ENCODE measurements around the gene CDC42SE2.
"Not testable (repeated sequence)": the region's sequence is repeated elsewhere in the genome, so short reads cannot be mapped to it uniquely, and the experiment has no call there.

The CDC42SE2 gene

GRCh38 chr5:131337240-131338050, 73.6 kb downstream of the CDC42SE2 start:
- H3K9me3 ChIP-seq (ENCODE audit: control insufficient read depth, low read length); H3K4me2 ChIP-seq (ENCODE audit: low read length); H3K27me3 ChIP-seq (ENCODE audit: control insufficient read depth, insufficient read depth, low read length); H3K9ac ChIP-seq; H3K36me3 ChIP-seq (ENCODE audit: control insufficient read depth, insufficient read depth, low read length); H3K4me1 ChIP-seq; H3K27ac ChIP-seq; H3K4me3 ChIP-seq (ENCODE audit: low read depth, low read length); H2AFZ ChIP-seq: not testable (repeated sequence)
- H3K79me2 ChIP-seq: peaks cover 20% of the 10 kb centered on the region

- Histone ChIP-seq H3K27ac (no peak overlapping the region), H3K27me3 (ENCODE audit: control insufficient read depth, insufficient read depth, low read length) (no peaks in the 10 kb centered on the region), H3K79me2 (peaks cover 18% of the 10 kb centered on the region), H3K4me1 (no peaks in the 10 kb centered on the region), H3K36me3 (ENCODE audit: control insufficient read depth, insufficient read depth, low read length) (no peaks in the 10 kb centered on the region), H2AFZ (no peak overlapping the region), H3K9me3 (ENCODE audit: control insufficient read depth, low read length) (no peaks in the 10 kb centered on the region), H3K4me3 (ENCODE audit: low read depth, low read length) (no peak overlapping the region), H3K9ac (no peak overlapping the region), H3K4me2 (ENCODE audit: low read length) (no peak overlapping the region)
- no peak for TF ChIP-seq CTCF (IDR thresholded peaks at IDR 0.05)
Measured at GRCh38 chr5:131338051-131338453, 74.2 kb downstream of the CDC42SE2 start.

- not testable (repeated sequence) for H3K9me3 ChIP-seq (ENCODE audit: control insufficient read depth, low read length)
Measured at GRCh38 chr5:131344288-131344687, 80.4 kb downstream of the CDC42SE2 start.

GRCh38 chr5:131346204-131346603, 82.4 kb downstream of the CDC42SE2 start:
- not testable (repeated sequence) for H3K4me1 ChIP-seq; H3K4me3 ChIP-seq (ENCODE audit: low read depth, low read length); H3K9me3 ChIP-seq (ENCODE audit: control insufficient read depth, low read length); H3K27me3 ChIP-seq (ENCODE audit: control insufficient read depth, insufficient read depth, low read length); H3K9ac ChIP-seq; H3K27ac ChIP-seq; H3K79me2 ChIP-seq; H2AFZ ChIP-seq; H3K4me2 ChIP-seq (ENCODE audit: low read length); H3K36me3 ChIP-seq (ENCODE audit: control insufficient read depth, insufficient read depth, low read length)

More at GRCh38 chr5:131344288-131344687, 80.4 kb downstream of the CDC42SE2 start:
- not testable (repeated sequence) for H3K9ac ChIP-seq; H3K27ac ChIP-seq; H3K4me1 ChIP-seq; H3K27me3 ChIP-seq (ENCODE audit: control insufficient read depth, insufficient read depth, low read length); H2AFZ ChIP-seq; H3K79me2 ChIP-seq; H3K36me3 ChIP-seq (ENCODE audit: control insufficient read depth, insufficient read depth, low read length); H3K4me3 ChIP-seq (ENCODE audit: low read depth, low read length); H3K4me2 ChIP-seq (ENCODE audit: low read length)

- no peak overlapping the region for H3K9ac ChIP-seq
Measured at GRCh38 chr5:131353991-131354390, 90.1 kb downstream of the CDC42SE2 start.

More at GRCh38 chr5:131353991-131354390, 90.1 kb downstream of the CDC42SE2 start:
- no peak for TF ChIP-seq CTCF (IDR thresholded peaks at IDR 0.05)
- Histone ChIP-seq H3K4me2 (ENCODE audit: low read length) (no peak overlapping the region), H3K4me3 (ENCODE audit: low read depth, low read length) (no peak overlapping the region), H2AFZ (no peak overlapping the region), H3K27ac (no peak overlapping the region), H3K79me2 (no peaks in the 10 kb centered on the region), H3K27me3 (ENCODE audit: control insufficient read depth, insufficient read depth, low read length) (no peaks in the 10 kb centered on the region), H3K4me1 (peaks cover 3% of the 10 kb centered on the region), H3K9me3 (ENCODE audit: control insufficient read depth, low read length) (no peaks in the 10 kb centered on the region), H3K36me3 (ENCODE audit: control insufficient read depth, insufficient read depth, low read length) (no peaks in the 10 kb centered on the region)
